ENCODE results near the gene SPATA1.

- TF ChIP-seq CTCF (conservative IDR thresholded peaks at IDR 0.05; ENCODE audit: low read length) (0 out of 2 replicates have a peak, but pooled peaks have one; percentile 24), EZH2phosphoT487 (IDR thresholded peaks at IDR 0.05; ENCODE audit: borderline replicate concordance, low read depth, low read length) (no peak)
Observed at GRCh38 chr1:84506729-84507453, 705 bp downstream of the SPATA1 start.

Measured in OCI-LY7 (cell line).